B cell (primary cell): ENCODE data around the gene C1orf174.

Experiments used
- EZH2 ChIP-seq: IDR thresholded peaks from 2 replicates; pipeline ENCODE4 v1.6.1; 2012; ENCODE audit warnings: borderline replicate concordance, low read depth, mild to moderate bottlenecking, moderate library complexity, low read length; ENCODE audit not compliant: insufficient read depth, poor library complexity, severe bottlenecking
- TF ChIP-seq, protein P1 (sequence below): fragments of 200-600 bp; IDR thresholded peaks from one replicate; pipeline ENCODE4 v1.8.0; 2022; ENCODE audit warnings: antibody characterized with exemption, mild to moderate bottlenecking

DNA sequence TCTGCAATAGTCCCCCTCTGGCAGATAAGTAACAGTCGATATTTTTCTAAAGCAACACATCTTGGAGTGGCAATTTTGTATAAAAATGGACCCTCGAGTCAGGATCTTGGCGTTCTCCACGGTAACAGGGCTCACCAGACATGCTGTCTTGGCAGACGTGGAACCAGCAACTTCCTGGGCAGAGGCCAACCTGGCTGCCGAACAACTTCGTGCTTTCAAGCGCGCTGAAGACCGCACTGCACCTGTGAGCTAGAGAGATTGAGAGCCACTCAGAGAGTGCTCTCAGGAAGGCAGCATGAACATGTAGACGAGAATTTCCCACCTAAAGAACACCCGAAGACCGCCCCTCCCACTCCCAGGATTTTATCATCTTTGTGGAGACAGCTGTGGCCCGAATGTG lies 7.3 kb downstream of the C1orf174 start:
- no peak for TF ChIP-seq EZH2
- TF ChIP-seq, protein P1, sequence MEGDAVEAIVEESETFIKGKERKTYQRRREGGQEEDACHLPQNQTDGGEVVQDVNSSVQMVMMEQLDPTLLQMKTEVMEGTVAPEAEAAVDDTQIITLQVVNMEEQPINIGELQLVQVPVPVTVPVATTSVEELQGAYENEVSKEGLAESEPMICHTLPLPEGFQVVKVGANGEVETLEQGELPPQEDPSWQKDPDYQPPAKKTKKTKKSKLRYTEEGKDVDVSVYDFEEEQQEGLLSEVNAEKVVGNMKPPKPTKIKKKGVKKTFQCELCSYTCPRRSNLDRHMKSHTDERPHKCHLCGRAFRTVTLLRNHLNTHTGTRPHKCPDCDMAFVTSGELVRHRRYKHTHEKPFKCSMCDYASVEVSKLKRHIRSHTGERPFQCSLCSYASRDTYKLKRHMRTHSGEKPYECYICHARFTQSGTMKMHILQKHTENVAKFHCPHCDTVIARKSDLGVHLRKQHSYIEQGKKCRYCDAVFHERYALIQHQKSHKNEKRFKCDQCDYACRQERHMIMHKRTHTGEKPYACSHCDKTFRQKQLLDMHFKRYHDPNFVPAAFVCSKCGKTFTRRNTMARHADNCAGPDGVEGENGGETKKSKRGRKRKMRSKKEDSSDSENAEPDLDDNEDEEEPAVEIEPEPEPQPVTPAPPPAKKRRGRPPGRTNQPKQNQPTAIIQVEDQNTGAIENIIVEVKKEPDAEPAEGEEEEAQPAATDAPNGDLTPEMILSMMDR: no peak
